HepG2 (cell line): ENCODE measurements around the gene INSR. TPM values are rescaled to one million over a fixed set of nuclear protein-coding genes. Genes with fewer than 3 reads are reported as not detected.

ENCODE experiments used
- ATAC-seq: fragments of 200-7000 bp; cut with Tn5 transposase; 3 replicates; pipeline ENCODE4 v1.9.1; 2020; ENCODE audit warnings: mild to moderate bottlenecking, moderate library complexity
- BruUV-seq: library from RNA; stranded (reverse); fragments of 400-500 nt; replicated peaks from 2 replicates; lab custom pipeline; 2021; lab: Mats Ljungman, UMichigan
- CTCF ChIA-PET: fragments of 300-600 bp; formaldehyde crosslinking; extraction: SDS; loops from one replicate; lab custom pipeline; 2021; ENCODE audit warnings: low total read pairs, inconsistent platforms, low intra/inter-chr PET ratio; lab: Yijun Ruan, JAX
- POLR2A ChIA-PET: fragments of 350-600 bp; sonication (Branson Sonifier 250); formaldehyde crosslinking; loops from one replicate; lab custom pipeline; 2020; ENCODE audit warnings: antibody characterized with exemption, inconsistent platforms; lab: Yijun Ruan, JAX
- DNase-seq: peaks from one replicate; pipeline ENCODE4 v3.0.0-alpha.2; 2015; ENCODE audit warnings: low spot score
- FAIRE-seq: peaks from 3 replicates; lab custom pipeline; 2011; peaks lifted over from hg19 to GRCh38; lab: Jason Lieb, UNC
- H2AFZ ChIP-seq: one replicate; pipeline ENCODE4 v1.6.1; 2011; ENCODE audit warnings: low read length, inconsistent platforms
- H3K27ac ChIP-seq: fragments of 300-600 bp; 3 replicates; pipeline ENCODE4 v1.8.0; 2011; ENCODE audit warnings: mixed run types, mild to moderate bottlenecking, mixed read lengths, low read length, inconsistent platforms; ENCODE audit not compliant: insufficient read depth; ENCODE audit errors: extremely low read length
- H3K27me3 ChIP-seq, 2 experiments: fragments of 200-600 bp in 1 of 2; 2 replicates in 1 of 2; 3 replicates in 1 of 2; pipeline versions ENCODE4 v1.6.0 to v1.8.0; 2011; ENCODE audit warnings: low read length in 2 of 2, mild to moderate bottlenecking in 2 of 2, moderate library complexity in 2 of 2, inconsistent platforms in 1 of 2; ENCODE audit not compliant: insufficient read depth in 2 of 2, control insufficient read depth in 1 of 2
- H3K36me3 ChIP-seq, 2 experiments: fragments of 200-600 bp in 1 of 2; replicated peaks in 1 of 2; 2 replicates in 1 of 2; 3 replicates in 1 of 2; pipeline versions ENCODE4 v1.5.1 to v1.8.0; 2011; ENCODE audit warnings: low read length in 2 of 2, inconsistent platforms in 1 of 2; ENCODE audit not compliant: insufficient read depth in 2 of 2, control insufficient read depth in 1 of 2
- H3K4me1 ChIP-seq: 2 replicates; pipeline ENCODE4 v1.5.1; 2012; ENCODE audit warnings: low read length, inconsistent platforms; ENCODE audit not compliant: insufficient read depth
- H3K4me2 ChIP-seq: 2 replicates; pipeline ENCODE4 v1.6.0; 2011; ENCODE audit warnings: low read depth, low read length, inconsistent platforms
- H3K4me3 ChIP-seq, 3 experiments: fragments of 200-600 bp in 1 of 3; sonication (generic), shearing (Covaris generic) in 1 of 3; replicated peaks in 1 of 3; 2 replicates each; pipeline ENCODE4 v1.5.1; 2011 to 2016; ENCODE audit warnings: low read length in 3 of 3, inconsistent platforms in 2 of 3, low read depth in 2 of 3, mild to moderate bottlenecking in 2 of 3, control low read depth in 1 of 3, mixed read lengths in 1 of 3; ENCODE audit not compliant: insufficient read depth in 1 of 3
- H3K79me2 ChIP-seq: one replicate; pipeline ENCODE4 v1.6.1; 2011; ENCODE audit warnings: low read length, inconsistent platforms; ENCODE audit not compliant: insufficient read depth
- H3K9ac ChIP-seq: 2 replicates; pipeline ENCODE4 v1.6.0; 2011; ENCODE audit warnings: mild to moderate bottlenecking, low read depth, low read length, inconsistent platforms; ENCODE audit not compliant: insufficient read depth
- H3K9me3 ChIP-seq: 2 replicates; pipeline ENCODE4 v1.5.1; 2012; ENCODE audit warnings: mild to moderate bottlenecking, low read length
- H4K20me1 ChIP-seq: 2 replicates; pipeline ENCODE4 v1.6.0; 2011; ENCODE audit warnings: inconsistent platforms, mild to moderate bottlenecking, low read length, moderate library complexity; ENCODE audit not compliant: insufficient read depth
- HOXA7 ChIP-seq: sonication (generic); formaldehyde crosslinking; IDR thresholded peaks from 2 replicates; pipeline ENCODE4 v1.8.1; 2022; ENCODE audit warnings: mild to moderate bottlenecking, missing genetic modification reagents, moderate library complexity
- THAP11 ChIP-seq: IDR thresholded peaks from 2 replicates; pipeline ENCODE4 v1.6.1; 2016; ENCODE audit warnings: missing biosample characterization, missing genetic modification reagents
- ZNF674 ChIP-seq: sonication (generic); formaldehyde crosslinking; IDR thresholded peaks from 2 replicates; pipeline ENCODE4 v1.5.0; 2020; ENCODE audit warnings: low read depth, mild to moderate bottlenecking, missing genetic modification reagents
- ZNF709 ChIP-seq: sonication (generic); formaldehyde crosslinking; IDR thresholded peaks from 2 replicates; pipeline ENCODE4 v1.5.0; 2020; ENCODE audit warnings: mild to moderate bottlenecking, missing genetic modification reagents
- ZSCAN21 ChIP-seq: sonication (generic); formaldehyde crosslinking; IDR thresholded peaks from 2 replicates; pipeline ENCODE4 v1.8.0; 2022; ENCODE audit warnings: mild to moderate bottlenecking, missing genetic modification reagents, moderate library complexity, borderline replicate concordance
- WGBS: methylation state at CpG from one replicate; pipeline ENCODE4 v1.1.6; 2017; ENCODE audit warnings: low lambda C conversion rate; 5-methylcytosine and 5-hydroxymethylcytosine counted together
- in situ Hi-C: cut with HindIII; loops from 2 replicates; pipeline ENCODE4 v1.10.0; 2017; ENCODE audit warnings: low pct_unique_long_range_greater_than_20kb; ENCODE audit not compliant: extremely low pct_ligation_motif_present
- intact Hi-C: fragments of 100-400 bp; cut with micrococcal nuclease; formaldehyde crosslinking; loops from one replicate; pipeline ENCODE4 v1.10.0; 2022; ENCODE audit not compliant: unreplicated experiment
- polyA plus RNA-seq, 8 experiments: library from polyadenylated mRNA; depleted of rRNA in 3 of 8; stranded (reverse) in 7 of 8; unstranded in 1 of 8; fragments of >200 nt; fragmentation: Illumina TruSeq in 4 of 8; extraction: Trizol in 4 of 8; gene quantifications; 2 replicates each; pipeline versions ENCODE4 v1.2.1 to v1.2.3, GENCODE V29; 2011 to 2016; ENCODE audit warnings: low read depth in 4 of 8, missing spikeins in 1 of 8, mixed read lengths in 1 of 8; ENCODE audit not compliant: insufficient read depth in 1 of 8
- total RNA-seq, 5 experiments: library from RNA; depleted of rRNA; stranded (reverse); fragments of >200 nt; fragmentation: Illumina TruSeq; extraction: Trizol; gene quantifications; 2 replicates each; pipeline ENCODE4 v1.2.3, GENCODE V29; 2016; ENCODE audit warnings: low read depth in 1 of 5
- TF ChIP-seq, protein P1 (sequence below): sonication (generic); formaldehyde crosslinking; IDR thresholded peaks from one replicate; pipeline ENCODE4 v1.5.1; 2020; ENCODE audit warnings: mild to moderate bottlenecking, missing genetic modification reagents; ENCODE audit errors: not compliant biosample characterization

The INSR gene
- total and polyA plus RNA-seq, 2 of the 13 experiments (the other 11 are each of a cell fraction or from before 2014, with no cell fraction given), result 24.2 to 29.8 TPM

DNA sequence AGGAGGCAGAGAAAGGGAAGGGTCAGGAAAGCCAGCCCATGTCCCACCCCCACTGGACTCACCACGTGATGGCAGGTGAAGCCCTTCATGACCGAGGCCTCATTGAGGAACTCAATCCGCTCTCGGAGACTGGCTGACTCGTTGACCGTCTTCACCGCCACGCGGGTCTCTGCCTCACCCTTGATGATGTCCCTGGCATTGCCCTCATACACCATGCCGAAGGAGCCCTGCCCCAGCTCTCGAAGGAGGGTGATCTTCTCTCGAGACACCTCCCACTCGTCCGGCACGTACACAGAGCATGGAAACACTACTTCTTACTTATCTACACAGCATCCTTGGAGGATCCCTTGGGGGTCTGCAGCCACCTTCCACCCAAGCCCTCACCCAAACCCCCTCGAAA lies 169.0 kb downstream of the INSR start:
- BruUV-seq, result no TSS peak
- Histone ChIP-seq H3K27ac (no peak overlapping the region), H3K4me1 (no peaks in the 10 kb centered on the region), H3K9me3 (peaks cover 17% of the 10 kb centered on the region; the same call in 1 of the 2 replicates), H2AFZ (no peak overlapping the region), H3K27me3 (no peaks in the 10 kb centered on the region; a peak in 1 of 5 replicates), H3K4me3 (no peak overlapping the region), H3K79me2 (no peaks in the 10 kb centered on the region), H3K9ac (no peak overlapping the region), H3K4me2 (no peak overlapping the region), H3K36me3 (peaks cover 33 to 65% of the 10 kb centered on the region in 2 experiments), H4K20me1 (no peaks in the 10 kb centered on the region)
- 99% methylated on average over 10 of the region's 16 CpGs for WGBS
- in situ Hi-C loops, result no loop called here
- ATAC-seq (no peak), FAIRE-seq (no peak), DNase-seq (no peak)
- intact Hi-C loops, result no loop called here
- TF ChIP-seq ZSCAN21 (CRISPR knock-in tag), result no peak
- TF ChIP-seq ZNF674 (CRISPR knock-in tag), result no peak
- ChIA-PET CTCF (no interaction called here), POLR2A (no interaction called here)

DNA sequence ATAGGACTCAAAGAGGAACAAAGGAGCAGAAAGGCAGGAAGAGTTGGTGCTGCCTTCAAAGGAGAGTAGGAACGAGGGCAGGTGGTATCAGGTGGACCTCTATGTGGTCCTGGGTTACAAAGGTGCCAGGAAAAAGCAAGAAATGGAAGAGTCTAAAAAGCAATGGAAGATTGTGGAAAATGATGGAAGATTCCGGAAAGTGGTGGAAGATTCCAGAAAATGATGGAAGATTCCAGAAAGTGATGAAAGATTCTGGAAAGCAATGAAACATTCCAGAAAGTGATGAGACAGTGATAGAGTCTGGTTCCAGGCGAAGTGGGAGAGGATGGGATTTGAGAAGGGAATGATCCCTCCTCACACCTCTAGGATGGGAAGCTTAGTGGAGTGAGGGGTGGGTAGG lies 169.4 kb downstream of the INSR start:
- ChIA-PET CTCF (no interaction called here), POLR2A (no interaction called here)
- no peaks in the 10 kb centered on the region for H4K20me1 ChIP-seq
- intact Hi-C loops (no loop called here), in situ Hi-C loops (no loop called here)
- no peak overlapping the region for H3K4me3 ChIP-seq
- FAIRE-seq (no peak), ATAC-seq (no peak), DNase-seq (no peak)
- H3K27me3 ChIP-seq, result no peaks in the 10 kb centered on the region; a peak in 1 of 5 replicates
- H3K4me2 ChIP-seq, result no peak overlapping the region
- BruUV-seq, result no TSS peak
- peaks cover 33 to 62% of the 10 kb centered on the region in 2 experiments for H3K36me3 ChIP-seq
- no peak overlapping the region for H2AFZ ChIP-seq
- no peaks in the 10 kb centered on the region for H3K79me2 ChIP-seq
- no peak overlapping the region for H3K9ac ChIP-seq
- H3K4me1 ChIP-seq, result no peaks in the 10 kb centered on the region
- peaks cover 17% of the 10 kb centered on the region; the same call in 1 of the 2 replicates for H3K9me3 ChIP-seq
- H3K27ac ChIP-seq, result no peak overlapping the region
- 78% methylated on average over 3 of the region's 3 CpGs for WGBS
- no peak for TF ChIP-seq HOXA7 (CRISPR knock-in tag)
- no peak for TF ChIP-seq ZNF709 (CRISPR knock-in tag)
- TF ChIP-seq THAP11 (CRISPR knock-in tag), result no peak
- TF ChIP-seq, protein P1, sequence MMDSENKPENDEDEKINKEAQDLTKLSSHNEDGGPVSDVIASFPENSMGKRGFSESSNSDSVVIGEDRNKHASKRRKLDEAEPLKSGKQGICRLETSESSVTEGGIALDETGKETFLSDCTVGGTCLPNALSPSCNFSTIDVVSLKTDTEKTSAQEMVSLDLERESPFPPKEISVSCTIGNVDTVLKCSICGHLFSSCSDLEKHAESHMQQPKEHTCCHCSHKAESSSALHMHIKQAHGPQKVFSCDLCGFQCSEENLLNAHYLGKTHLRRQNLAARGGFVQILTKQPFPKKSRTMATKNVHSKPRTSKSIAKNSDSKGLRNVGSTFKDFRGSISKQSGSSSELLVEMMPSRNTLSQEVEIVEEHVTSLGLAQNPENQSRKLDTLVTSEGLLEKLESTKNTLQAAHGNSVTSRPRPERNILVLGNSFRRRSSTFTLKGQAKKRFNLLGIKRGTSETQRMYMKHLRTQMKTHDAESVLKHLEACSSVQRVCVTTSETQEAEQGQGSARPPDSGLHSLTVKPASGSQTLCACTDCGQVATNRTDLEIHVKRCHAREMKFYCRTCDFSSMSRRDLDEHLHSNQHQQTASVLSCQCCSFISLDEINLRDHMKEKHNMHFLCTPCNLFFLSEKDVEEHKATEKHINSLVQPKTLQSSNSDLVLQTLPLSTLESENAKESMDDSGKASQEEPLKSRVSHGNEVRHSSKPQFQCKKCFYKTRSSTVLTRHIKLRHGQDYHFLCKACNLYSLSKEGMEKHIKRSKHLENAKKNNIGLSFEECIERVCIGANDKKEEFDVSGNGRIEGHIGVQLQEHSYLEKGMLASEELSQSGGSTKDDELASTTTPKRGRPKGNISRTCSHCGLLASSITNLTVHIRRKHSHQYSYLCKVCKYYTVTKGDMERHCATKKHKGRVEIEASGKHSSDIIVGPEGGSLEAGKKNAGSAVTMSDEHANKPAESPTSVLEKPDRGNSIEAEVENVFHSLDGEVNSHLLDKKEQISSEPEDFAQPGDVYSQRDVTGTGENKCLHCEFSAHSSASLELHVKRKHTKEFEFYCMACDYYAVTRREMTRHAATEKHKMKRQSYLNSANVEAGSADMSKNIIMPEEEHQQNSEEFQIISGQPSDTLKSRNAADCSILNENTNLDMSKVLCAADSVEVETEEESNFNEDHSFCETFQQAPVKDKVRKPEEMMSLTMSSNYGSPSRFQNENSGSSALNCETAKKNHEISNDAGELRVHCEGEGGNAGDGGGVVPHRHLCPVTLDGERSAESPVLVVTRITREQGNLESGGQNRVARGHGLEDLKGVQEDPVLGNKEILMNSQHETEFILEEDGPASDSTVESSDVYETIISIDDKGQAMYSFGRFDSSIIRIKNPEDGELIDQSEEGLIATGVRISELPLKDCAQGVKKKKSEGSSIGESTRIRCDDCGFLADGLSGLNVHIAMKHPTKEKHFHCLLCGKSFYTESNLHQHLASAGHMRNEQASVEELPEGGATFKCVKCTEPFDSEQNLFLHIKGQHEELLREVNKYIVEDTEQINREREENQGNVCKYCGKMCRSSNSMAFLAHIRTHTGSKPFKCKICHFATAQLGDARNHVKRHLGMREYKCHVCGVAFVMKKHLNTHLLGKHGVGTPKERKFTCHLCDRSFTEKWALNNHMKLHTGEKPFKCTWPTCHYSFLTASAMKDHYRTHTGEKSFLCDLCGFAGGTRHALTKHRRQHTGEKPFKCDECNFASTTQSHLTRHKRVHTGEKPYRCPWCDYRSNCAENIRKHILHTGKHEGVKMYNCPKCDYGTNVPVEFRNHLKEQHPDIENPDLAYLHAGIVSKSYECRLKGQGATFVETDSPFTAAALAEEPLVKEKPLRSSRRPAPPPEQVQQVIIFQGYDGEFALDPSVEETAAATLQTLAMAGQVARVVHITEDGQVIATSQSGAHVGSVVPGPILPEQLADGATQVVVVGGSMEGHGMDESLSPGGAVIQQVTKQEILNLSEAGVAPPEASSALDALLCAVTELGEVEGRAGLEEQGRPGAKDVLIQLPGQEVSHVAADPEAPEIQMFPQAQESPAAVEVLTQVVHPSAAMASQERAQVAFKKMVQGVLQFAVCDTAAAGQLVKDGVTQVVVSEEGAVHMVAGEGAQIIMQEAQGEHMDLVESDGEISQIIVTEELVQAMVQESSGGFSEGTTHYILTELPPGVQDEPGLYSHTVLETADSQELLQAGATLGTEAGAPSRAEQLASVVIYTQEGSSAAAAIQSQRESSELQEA (CRISPR knock-in tag), result no peak
